BJ (cell line): ENCODE data around the gene SMIM23. TPM values are rescaled to one million over a fixed set of nuclear protein-coding genes. Genes with fewer than 3 reads are reported as not detected.

Experiments
- CTCF ChIA-PET: fragments of 350-600 bp; formaldehyde crosslinking; extraction: SDS; loops from one replicate; lab custom pipeline; 2021; ENCODE audit warnings: antibody characterized with exemption, inconsistent platforms; lab: Yijun Ruan, JAX
- POLR2A ChIA-PET: fragments of 300-600 bp; sonication (Branson Sonifier 250); formaldehyde crosslinking; extraction: SDS; loops from one replicate; lab custom pipeline; 2021; ENCODE audit warnings: antibody characterized with exemption; lab: Charles Lee
- DNase-seq: peaks from one replicate; pipeline ENCODE4 v3.0.0-alpha.2; 2011; ENCODE audit warnings: low read depth
- H3K27me3 ChIP-seq: 2 replicates; pipeline ENCODE4 v1.6.0; 2011; ENCODE audit warnings: low read length; ENCODE audit not compliant: control insufficient read depth, insufficient read depth
- H3K36me3 ChIP-seq: 2 replicates; pipeline ENCODE4 v1.5.1; 2011; ENCODE audit warnings: low read length; ENCODE audit not compliant: control insufficient read depth, insufficient read depth
- H3K4me3 ChIP-seq: 2 replicates; pipeline ENCODE4 v1.5.1; 2011; ENCODE audit warnings: low read depth, mild to moderate bottlenecking, control low read depth, low read length
- polyA plus RNA-seq: library from polyadenylated mRNA; depleted of rRNA; stranded (reverse); fragments of >200 nt; gene quantifications from 2 replicates; pipeline ENCODE4 v1.2.3, GENCODE V29; 2011
- TF ChIP-seq, protein P1 (sequence below): IDR thresholded peaks from 2 replicates; pipeline ENCODE4 v1.5.1; 2011; ENCODE audit warnings: low read depth, mild to moderate bottlenecking, control low read depth, inconsistent platforms, low read length, moderate library complexity; ENCODE audit not compliant: insufficient read depth

Gene SMIM23
- polyA plus RNA-seq, 1 experiment = not detected

GRCh38 chr5:171823269-171823668 lies 37.7 kb downstream of the SMIM23 start:
- Histone ChIP-seq H3K4me3 (no peak overlapping the region), H3K27me3 (peaks cover 1% of the 10 kb centered on the region; the same call in 1 of the 2 replicates), H3K36me3 (no peaks in the 10 kb centered on the region)
- no peak for DNase-seq
- ChIA-PET CTCF (no interaction called here), POLR2A (no interaction called here)
- TF ChIP-seq, protein P1, sequence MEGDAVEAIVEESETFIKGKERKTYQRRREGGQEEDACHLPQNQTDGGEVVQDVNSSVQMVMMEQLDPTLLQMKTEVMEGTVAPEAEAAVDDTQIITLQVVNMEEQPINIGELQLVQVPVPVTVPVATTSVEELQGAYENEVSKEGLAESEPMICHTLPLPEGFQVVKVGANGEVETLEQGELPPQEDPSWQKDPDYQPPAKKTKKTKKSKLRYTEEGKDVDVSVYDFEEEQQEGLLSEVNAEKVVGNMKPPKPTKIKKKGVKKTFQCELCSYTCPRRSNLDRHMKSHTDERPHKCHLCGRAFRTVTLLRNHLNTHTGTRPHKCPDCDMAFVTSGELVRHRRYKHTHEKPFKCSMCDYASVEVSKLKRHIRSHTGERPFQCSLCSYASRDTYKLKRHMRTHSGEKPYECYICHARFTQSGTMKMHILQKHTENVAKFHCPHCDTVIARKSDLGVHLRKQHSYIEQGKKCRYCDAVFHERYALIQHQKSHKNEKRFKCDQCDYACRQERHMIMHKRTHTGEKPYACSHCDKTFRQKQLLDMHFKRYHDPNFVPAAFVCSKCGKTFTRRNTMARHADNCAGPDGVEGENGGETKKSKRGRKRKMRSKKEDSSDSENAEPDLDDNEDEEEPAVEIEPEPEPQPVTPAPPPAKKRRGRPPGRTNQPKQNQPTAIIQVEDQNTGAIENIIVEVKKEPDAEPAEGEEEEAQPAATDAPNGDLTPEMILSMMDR = no peak

GRCh38 chr5:171825051-171825450 lies 39.4 kb downstream of the SMIM23 start:
- TF ChIP-seq, protein P1 = no peak
- no peaks in the 10 kb centered on the region for H3K36me3 ChIP-seq
- DNase-seq = no peak
- H3K27me3 ChIP-seq = 0 out of 2 replicates have a peak, but pooled peaks cover 1% of the 10 kb centered on the region
- ChIA-PET CTCF (no interaction called here), POLR2A (no interaction called here)
- H3K4me3 ChIP-seq = no peak overlapping the region

DNA sequence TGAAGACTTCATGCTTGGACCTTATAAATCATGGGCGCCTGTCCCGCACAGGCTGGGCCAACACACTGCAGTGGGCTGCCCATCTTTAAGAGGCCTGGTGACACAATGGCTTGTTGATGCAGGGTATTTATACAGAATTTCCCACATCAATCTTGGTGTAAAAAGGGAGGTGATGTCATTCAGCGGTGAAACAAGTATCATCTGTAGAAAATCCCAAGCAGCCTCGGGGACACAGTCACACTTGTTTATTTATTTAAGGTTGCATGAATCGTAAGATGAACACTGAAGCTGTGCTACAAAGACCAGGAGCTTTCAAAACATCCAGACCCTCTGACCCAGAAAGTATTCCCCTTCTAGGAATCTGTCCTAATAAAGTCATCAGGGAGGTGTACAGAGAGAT lies 40.5 kb downstream of the SMIM23 start:
- Histone ChIP-seq H3K27me3 (0 out of 2 replicates have a peak, but pooled peaks cover 1% of the 10 kb centered on the region), H3K36me3 (no peaks in the 10 kb centered on the region), H3K4me3 (no peak overlapping the region)
- DNase-seq = no peak
- TF ChIP-seq, protein P1 = no peak
- CTCF ChIA-PET = interaction anchor here (1.0 kb wide), 1 partner anchor 250 kb away, joined by 3 read pairs; no protein-coding TSS in a partner anchor
- POLR2A ChIA-PET = no interaction called here

- TF ChIP-seq, protein P1 = no peak
- H3K27me3 ChIP-seq = 0 out of 2 replicates have a peak, but pooled peaks cover 1% of the 10 kb centered on the region
- no peak overlapping the region for H3K4me3 ChIP-seq
- ChIA-PET POLR2A (no interaction called here), CTCF (no interaction called here)
- no peaks in the 10 kb centered on the region for H3K36me3 ChIP-seq
- no peak for DNase-seq
Measured at GRCh38 chr5:171827162-171827561, 41.5 kb downstream of the SMIM23 start.

DNA sequence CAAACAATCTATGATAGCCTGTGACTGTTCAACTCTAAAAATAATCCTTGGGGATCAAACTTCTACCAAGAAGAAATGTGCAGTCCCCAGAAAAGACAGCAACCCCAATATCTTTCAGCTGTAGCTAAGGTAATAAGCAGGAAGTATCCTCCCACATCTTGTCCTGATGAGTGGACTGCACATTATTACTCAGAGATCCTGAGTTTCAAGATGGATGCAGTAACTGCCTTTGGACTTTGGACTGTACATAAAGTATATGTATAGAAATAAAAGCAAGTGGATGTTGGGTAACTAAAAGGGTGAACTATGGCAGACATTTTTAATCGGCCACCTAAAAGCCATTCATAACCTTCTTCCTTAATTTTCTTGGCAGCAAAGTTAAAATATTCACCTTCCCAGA lies 45.1 kb downstream of the SMIM23 start:
- POLR2A ChIA-PET = no interaction called here

More for the DNA sequence above, 45.1 kb downstream of the SMIM23 start:
- TF ChIP-seq, protein P1 = no peak
- CTCF ChIA-PET = no interaction called here
- DNase-seq = no peak
- Histone ChIP-seq H3K4me3 (no peak overlapping the region), H3K27me3 (no peaks in the 10 kb centered on the region), H3K36me3 (no peaks in the 10 kb centered on the region)
